Liver (tissue), 9 donors: ENCODE results near the gene SORBS2. TPM values are rescaled to one million over a fixed set of nuclear protein-coding genes. Genes with fewer than 3 reads are reported as not detected.

Source experiments
- DNase-seq: peaks from one replicate; pipeline ENCODE4 v3.0.0-alpha.2; 2017; ENCODE audit warnings: low spot score
- H3K27ac ChIP-seq, 2 donors: one replicate each; pipeline ENCODE4 v1.7.0; 2013; ENCODE audit warnings: inconsistent platforms in 2 of 2, low read length in 2 of 2, control low read depth in 1 of 2, low read depth in 1 of 2, mild to moderate bottlenecking in 1 of 2
- H3K27me3 ChIP-seq, 4 donors: one replicate each; pipeline versions ENCODE4 v1.6.1 to v1.7.0; 2013; ENCODE audit warnings: low read length in 3 of 4, inconsistent platforms in 1 of 4, mild to moderate bottlenecking in 1 of 4, moderate library complexity in 1 of 4; ENCODE audit not compliant: control insufficient read depth in 4 of 4, insufficient read depth in 4 of 4
- H3K36me3 ChIP-seq, 4 donors: one replicate each; pipeline versions ENCODE4 v1.6.1 to v1.7.0; 2013; ENCODE audit warnings: low read length in 3 of 4, mild to moderate bottlenecking in 3 of 4, low read depth in 1 of 4, moderate library complexity in 1 of 4; ENCODE audit not compliant: control insufficient read depth in 4 of 4, insufficient read depth in 3 of 4
- H3K4me1 ChIP-seq, 4 donors: one replicate each; pipeline versions ENCODE4 v1.6.1 to v1.7.0; 2013; ENCODE audit warnings: low read length in 3 of 4, mild to moderate bottlenecking in 3 of 4, moderate library complexity in 1 of 4; ENCODE audit not compliant: control insufficient read depth in 4 of 4, insufficient read depth in 4 of 4
- H3K4me3 ChIP-seq, 3 donors: one replicate each; pipeline versions ENCODE4 v1.6.1 to v1.7.0; 2013; ENCODE audit warnings: low read length in 3 of 3, control low read depth in 1 of 3, low read depth in 1 of 3, mild to moderate bottlenecking in 1 of 3
- H3K9ac ChIP-seq, 2 donors: one replicate each; pipeline ENCODE4 v1.7.0; 2013; ENCODE audit warnings: low read length in 2 of 2, mild to moderate bottlenecking in 2 of 2, moderate library complexity in 2 of 2, control low read depth in 1 of 2, low read depth in 1 of 2
- H3K9me3 ChIP-seq, 4 donors: one replicate each; pipeline versions ENCODE4 v1.6.1 to v1.7.0; 2013; ENCODE audit warnings: low read length in 3 of 4; ENCODE audit not compliant: control insufficient read depth in 4 of 4
- EGR1 ChIP-seq, 2 donors: IDR thresholded peaks; 2 replicates each; pipeline ENCODE4 v1.6.1; 2016 to 2018; ENCODE audit warnings: antibody characterized with exemption in 2 of 2, low read depth in 2 of 2
- FOXA1 ChIP-seq: IDR thresholded peaks from 2 replicates; pipeline ENCODE4 v1.6.1; 2016; ENCODE audit warnings: antibody characterized with exemption
- FOXA2 ChIP-seq: IDR thresholded peaks from 2 replicates; pipeline ENCODE4 v1.6.1; 2016; ENCODE audit warnings: antibody characterized with exemption
- HNF4G ChIP-seq: IDR thresholded peaks from 2 replicates; pipeline ENCODE4 v1.6.1; 2016; ENCODE audit warnings: antibody characterized with exemption
- JUND ChIP-seq, 2 donors: IDR thresholded peaks; 2 replicates each; pipeline ENCODE4 v1.6.1; 2016; ENCODE audit warnings: antibody characterized with exemption in 2 of 2
- NR2F2 ChIP-seq: IDR thresholded peaks from 2 replicates; pipeline ENCODE4 v1.6.1; 2016; ENCODE audit warnings: antibody characterized with exemption
- RAD21 ChIP-seq, 2 donors: IDR thresholded peaks; 2 replicates each; pipeline ENCODE4 v1.6.1; 2016; ENCODE audit warnings: antibody characterized with exemption in 2 of 2, mild to moderate bottlenecking in 2 of 2
- RXRA ChIP-seq, 2 donors: IDR thresholded peaks; 2 replicates each; pipeline ENCODE4 v1.6.1; 2017 to 2018; ENCODE audit warnings: antibody characterized with exemption in 2 of 2, mild to moderate bottlenecking in 1 of 2
- YY1 ChIP-seq: IDR thresholded peaks from 2 replicates; pipeline ENCODE4 v1.6.1; 2016; ENCODE audit warnings: antibody characterized with exemption, mild to moderate bottlenecking
- WGBS: extraction: QIAGEN DNeasy Blood & Tissue Kit; methylation state at CpG from one replicate; pipeline ENCODE4 v1.1.7; 2013; 5-methylcytosine and 5-hydroxymethylcytosine counted together
- polyA plus RNA-seq, 2 donors: library from polyadenylated mRNA; stranded (reverse) in 1 of 2; unstranded in 1 of 2; fragments of 200-250 nt in 1 of 2; fragments of >200 nt in 1 of 2; fragmentation: Nextera tagmentation in 1 of 2; extraction: Ambion mirVana in 1 of 2; gene quantifications; one replicate each; pipeline versions ENCODE4 v1.2.1 to v1.2.3, GENCODE V29; 2013 to 2015
- total RNA-seq, 2 donors: library from RNA; depleted of rRNA; stranded (reverse); fragments of >200 nt; gene quantifications; one replicate each; pipeline ENCODE4 v1.2.3, GENCODE V29; 2014
- TF ChIP-seq, protein P1 (sequence below): IDR thresholded peaks from 2 replicates; pipeline ENCODE4 v1.6.1; 2016; ENCODE audit warnings: antibody characterized with exemption
- TF ChIP-seq, protein P2 (sequence below): fragments of 150-350 bp; IDR thresholded peaks from 2 replicates; pipeline ENCODE4 v1.5.1; 2017; ENCODE audit warnings: improper control_type of control experiment, low read depth, low read length; ENCODE audit not compliant: missing input control
- TF ChIP-seq, protein P3 (sequence below): IDR thresholded peaks from 2 replicates; pipeline ENCODE4 v1.6.1; 2016; ENCODE audit warnings: antibody characterized with exemption, mild to moderate bottlenecking
- TF ChIP-seq, protein P4 (sequence below): IDR thresholded peaks from 2 replicates; pipeline ENCODE4 v1.6.1; 2016; ENCODE audit warnings: antibody characterized with exemption
- TF ChIP-seq, protein P5 (sequence below): IDR thresholded peaks from 2 replicates; pipeline ENCODE4 v1.6.1; 2016; ENCODE audit warnings: antibody characterized with exemption
- donor health status: healthy.
- donor health status: healthy.
- donor health status: healthy.
- donor health status: healthy.
- donor health status: healthy.

Gene SORBS2
- total and polyA plus RNA-seq, 4 donors, result 23.3 to 136 (median 59.6) TPM

DNA sequence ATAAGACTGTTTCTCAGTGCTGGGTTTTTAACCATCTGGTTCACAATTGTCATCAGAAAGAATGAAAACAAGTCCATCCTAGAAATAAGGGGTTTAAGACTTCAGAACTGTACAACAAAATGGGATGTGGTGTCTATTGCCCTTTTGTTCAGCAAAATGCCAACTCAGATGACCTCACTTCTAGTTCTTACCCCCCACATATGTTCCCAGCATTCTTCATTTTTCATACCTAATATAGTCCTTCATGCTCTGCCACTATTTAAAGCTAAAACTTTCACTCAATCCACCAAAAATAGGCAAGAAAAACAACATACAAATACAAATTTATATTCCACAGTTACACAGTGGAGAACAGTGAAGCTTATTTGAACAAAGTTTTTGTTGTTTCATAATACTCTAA lies 111.4 kb downstream of the SORBS2 start:
- Histone ChIP-seq H3K27ac (peak overlapping the region; percentile 13 to 54), H3K9me3 (peaks cover 0 to 7% (median under 1%) of the 10 kb centered on the region in 4 donors), H3K36me3 (peaks cover 0 to 4% (median 2%) of the 10 kb centered on the region in 4 donors), H3K4me1 (peaks cover 0 to 17% (median 4%) of the 10 kb centered on the region in 4 donors), H3K4me3 (no peak overlapping the region), H3K27me3 (no peaks in the 10 kb centered on the region), H3K9ac (no peak overlapping the region)
- DNase-seq, result no peak
- TF ChIP-seq RXRA (IDR thresholded peaks at IDR 0.05) (no peak), YY1 (no peak), EGR1 (IDR thresholded peaks at IDR 0.05; ENCODE audit: low read depth in 2 of 2) (no peak), HNF4G (no peak), RAD21 (IDR thresholded peaks at IDR 0.05) (no peak), FOXA1 (no peak)
- TF ChIP-seq, protein P1, sequence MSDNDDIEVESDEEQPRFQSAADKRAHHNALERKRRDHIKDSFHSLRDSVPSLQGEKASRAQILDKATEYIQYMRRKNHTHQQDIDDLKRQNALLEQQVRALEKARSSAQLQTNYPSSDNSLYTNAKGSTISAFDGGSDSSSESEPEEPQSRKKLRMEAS, result no peak
- TF ChIP-seq, protein P2, sequence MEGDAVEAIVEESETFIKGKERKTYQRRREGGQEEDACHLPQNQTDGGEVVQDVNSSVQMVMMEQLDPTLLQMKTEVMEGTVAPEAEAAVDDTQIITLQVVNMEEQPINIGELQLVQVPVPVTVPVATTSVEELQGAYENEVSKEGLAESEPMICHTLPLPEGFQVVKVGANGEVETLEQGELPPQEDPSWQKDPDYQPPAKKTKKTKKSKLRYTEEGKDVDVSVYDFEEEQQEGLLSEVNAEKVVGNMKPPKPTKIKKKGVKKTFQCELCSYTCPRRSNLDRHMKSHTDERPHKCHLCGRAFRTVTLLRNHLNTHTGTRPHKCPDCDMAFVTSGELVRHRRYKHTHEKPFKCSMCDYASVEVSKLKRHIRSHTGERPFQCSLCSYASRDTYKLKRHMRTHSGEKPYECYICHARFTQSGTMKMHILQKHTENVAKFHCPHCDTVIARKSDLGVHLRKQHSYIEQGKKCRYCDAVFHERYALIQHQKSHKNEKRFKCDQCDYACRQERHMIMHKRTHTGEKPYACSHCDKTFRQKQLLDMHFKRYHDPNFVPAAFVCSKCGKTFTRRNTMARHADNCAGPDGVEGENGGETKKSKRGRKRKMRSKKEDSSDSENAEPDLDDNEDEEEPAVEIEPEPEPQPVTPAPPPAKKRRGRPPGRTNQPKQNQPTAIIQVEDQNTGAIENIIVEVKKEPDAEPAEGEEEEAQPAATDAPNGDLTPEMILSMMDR, result no peak

DNA sequence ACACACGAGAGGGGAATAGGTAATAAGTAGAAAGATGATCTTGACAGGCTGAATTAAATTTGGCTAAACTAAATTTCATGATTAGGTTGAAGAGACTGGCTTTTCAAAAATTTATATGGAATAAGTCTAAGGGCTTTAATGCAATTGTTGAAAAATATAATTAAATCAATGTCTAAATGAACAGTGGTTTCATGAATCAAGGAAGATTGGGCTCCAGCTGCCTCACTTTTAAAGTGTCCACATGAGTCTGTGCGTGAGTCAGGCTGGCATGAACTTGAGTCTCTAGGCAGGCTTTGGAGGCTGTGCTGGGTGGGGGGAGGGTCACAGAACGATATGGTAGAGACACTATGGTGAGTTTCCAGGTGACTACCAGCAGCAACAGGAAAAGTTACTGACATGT lies 111.9 kb downstream of the SORBS2 start:
- peaks cover 0 to 4% (median 2%) of the 10 kb centered on the region in 4 donors for H3K36me3 ChIP-seq
- peak overlapping the region; percentile 13 to 54 for H3K27ac ChIP-seq
- H3K27me3 ChIP-seq, result no peaks in the 10 kb centered on the region
- no peak overlapping the region for H3K9ac ChIP-seq
- WGBS, result 53% methylated on average over 3 of the region's 3 CpGs
- peaks cover 0 to 4% (median 0%) of the 10 kb centered on the region in 4 donors for H3K9me3 ChIP-seq
- TF ChIP-seq JUND (IDR thresholded peaks at IDR 0.05) (no peak), EGR1 (IDR thresholded peaks at IDR 0.05; ENCODE audit: low read depth in 2 of 2) (no peak), RXRA (IDR thresholded peaks at IDR 0.05) (no peak), FOXA2 (no peak)
- TF ChIP-seq, protein P3, sequence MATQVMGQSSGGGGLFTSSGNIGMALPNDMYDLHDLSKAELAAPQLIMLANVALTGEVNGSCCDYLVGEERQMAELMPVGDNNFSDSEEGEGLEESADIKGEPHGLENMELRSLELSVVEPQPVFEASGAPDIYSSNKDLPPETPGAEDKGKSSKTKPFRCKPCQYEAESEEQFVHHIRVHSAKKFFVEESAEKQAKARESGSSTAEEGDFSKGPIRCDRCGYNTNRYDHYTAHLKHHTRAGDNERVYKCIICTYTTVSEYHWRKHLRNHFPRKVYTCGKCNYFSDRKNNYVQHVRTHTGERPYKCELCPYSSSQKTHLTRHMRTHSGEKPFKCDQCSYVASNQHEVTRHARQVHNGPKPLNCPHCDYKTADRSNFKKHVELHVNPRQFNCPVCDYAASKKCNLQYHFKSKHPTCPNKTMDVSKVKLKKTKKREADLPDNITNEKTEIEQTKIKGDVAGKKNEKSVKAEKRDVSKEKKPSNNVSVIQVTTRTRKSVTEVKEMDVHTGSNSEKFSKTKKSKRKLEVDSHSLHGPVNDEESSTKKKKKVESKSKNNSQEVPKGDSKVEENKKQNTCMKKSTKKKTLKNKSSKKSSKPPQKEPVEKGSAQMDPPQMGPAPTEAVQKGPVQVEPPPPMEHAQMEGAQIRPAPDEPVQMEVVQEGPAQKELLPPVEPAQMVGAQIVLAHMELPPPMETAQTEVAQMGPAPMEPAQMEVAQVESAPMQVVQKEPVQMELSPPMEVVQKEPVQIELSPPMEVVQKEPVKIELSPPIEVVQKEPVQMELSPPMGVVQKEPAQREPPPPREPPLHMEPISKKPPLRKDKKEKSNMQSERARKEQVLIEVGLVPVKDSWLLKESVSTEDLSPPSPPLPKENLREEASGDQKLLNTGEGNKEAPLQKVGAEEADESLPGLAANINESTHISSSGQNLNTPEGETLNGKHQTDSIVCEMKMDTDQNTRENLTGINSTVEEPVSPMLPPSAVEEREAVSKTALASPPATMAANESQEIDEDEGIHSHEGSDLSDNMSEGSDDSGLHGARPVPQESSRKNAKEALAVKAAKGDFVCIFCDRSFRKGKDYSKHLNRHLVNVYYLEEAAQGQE, result no peak
- TF ChIP-seq, protein P4, sequence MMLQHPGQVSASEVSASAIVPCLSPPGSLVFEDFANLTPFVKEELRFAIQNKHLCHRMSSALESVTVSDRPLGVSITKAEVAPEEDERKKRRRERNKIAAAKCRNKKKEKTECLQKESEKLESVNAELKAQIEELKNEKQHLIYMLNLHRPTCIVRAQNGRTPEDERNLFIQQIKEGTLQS, result no peak
- H3K4me3 ChIP-seq, result no peak overlapping the region
- H3K4me1 ChIP-seq, result peaks cover 0 to 21% (median 4%) of the 10 kb centered on the region in 4 donors
- DNase-seq, result no peak

DNA sequence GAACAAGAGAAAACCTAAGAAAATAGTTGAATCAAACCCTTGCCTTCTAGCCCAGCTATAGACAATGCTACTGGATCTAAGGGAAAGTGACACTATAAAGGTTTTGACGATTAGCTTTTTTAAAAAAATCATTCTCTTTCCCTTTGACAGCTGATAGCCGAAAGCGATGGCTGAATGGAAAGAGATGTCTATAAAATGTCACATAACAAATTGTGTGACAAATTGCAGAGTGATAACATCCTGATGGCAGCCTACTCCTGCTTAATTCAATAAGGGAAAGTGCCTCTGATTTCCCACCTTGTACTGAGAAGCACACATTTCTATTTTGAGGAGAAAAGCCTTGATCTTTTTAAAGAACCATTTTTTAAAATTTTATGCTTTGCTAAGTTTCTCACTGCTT lies 114.5 kb downstream of the SORBS2 start:
- Histone ChIP-seq H3K9ac (no peak overlapping the region), H3K27me3 (no peaks in the 10 kb centered on the region), H3K9me3 (no peaks in the 10 kb centered on the region), H3K27ac (no peak overlapping the region), H3K36me3 (no peaks in the 10 kb centered on the region), H3K4me1 (peaks cover 0 to 21% (median 4%) of the 10 kb centered on the region in 4 donors), H3K4me3 (no peak overlapping the region)
- 93% methylated on average over 3 of the region's 3 CpGs for WGBS
- TF ChIP-seq, protein P5, sequence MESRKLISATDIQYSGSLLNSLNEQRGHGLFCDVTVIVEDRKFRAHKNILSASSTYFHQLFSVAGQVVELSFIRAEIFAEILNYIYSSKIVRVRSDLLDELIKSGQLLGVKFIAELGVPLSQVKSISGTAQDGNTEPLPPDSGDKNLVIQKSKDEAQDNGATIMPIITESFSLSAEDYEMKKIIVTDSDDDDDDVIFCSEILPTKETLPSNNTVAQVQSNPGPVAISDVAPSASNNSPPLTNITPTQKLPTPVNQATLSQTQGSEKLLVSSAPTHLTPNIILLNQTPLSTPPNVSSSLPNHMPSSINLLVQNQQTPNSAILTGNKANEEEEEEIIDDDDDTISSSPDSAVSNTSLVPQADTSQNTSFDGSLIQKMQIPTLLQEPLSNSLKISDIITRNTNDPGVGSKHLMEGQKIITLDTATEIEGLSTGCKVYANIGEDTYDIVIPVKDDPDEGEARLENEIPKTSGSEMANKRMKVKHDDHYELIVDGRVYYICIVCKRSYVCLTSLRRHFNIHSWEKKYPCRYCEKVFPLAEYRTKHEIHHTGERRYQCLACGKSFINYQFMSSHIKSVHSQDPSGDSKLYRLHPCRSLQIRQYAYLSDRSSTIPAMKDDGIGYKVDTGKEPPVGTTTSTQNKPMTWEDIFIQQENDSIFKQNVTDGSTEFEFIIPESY, result no peak
- TF ChIP-seq FOXA1 (no peak), NR2F2 (no peak), RXRA (IDR thresholded peaks at IDR 0.05) (no peak), EGR1 (IDR thresholded peaks at IDR 0.05; ENCODE audit: low read depth in 2 of 2) (no peak)
- no peak for DNase-seq
